GM12873 (cell line): ENCODE results near the gene HTR5A.

Experiments used
- TF ChIP-seq, protein P1 (sequence below): IDR thresholded peaks from 2 replicates; pipeline ENCODE4 v1.5.1; 2012; ENCODE audit warnings: low read depth, mild to moderate bottlenecking, moderate library complexity, low read length, control low read depth; ENCODE audit not compliant: insufficient read depth; ENCODE audit errors: missing control alignments

The HTR5A gene

GRCh38 chr7:155122831-155123230, 52.7 kb downstream of the HTR5A start:
- TF ChIP-seq, protein P1, sequence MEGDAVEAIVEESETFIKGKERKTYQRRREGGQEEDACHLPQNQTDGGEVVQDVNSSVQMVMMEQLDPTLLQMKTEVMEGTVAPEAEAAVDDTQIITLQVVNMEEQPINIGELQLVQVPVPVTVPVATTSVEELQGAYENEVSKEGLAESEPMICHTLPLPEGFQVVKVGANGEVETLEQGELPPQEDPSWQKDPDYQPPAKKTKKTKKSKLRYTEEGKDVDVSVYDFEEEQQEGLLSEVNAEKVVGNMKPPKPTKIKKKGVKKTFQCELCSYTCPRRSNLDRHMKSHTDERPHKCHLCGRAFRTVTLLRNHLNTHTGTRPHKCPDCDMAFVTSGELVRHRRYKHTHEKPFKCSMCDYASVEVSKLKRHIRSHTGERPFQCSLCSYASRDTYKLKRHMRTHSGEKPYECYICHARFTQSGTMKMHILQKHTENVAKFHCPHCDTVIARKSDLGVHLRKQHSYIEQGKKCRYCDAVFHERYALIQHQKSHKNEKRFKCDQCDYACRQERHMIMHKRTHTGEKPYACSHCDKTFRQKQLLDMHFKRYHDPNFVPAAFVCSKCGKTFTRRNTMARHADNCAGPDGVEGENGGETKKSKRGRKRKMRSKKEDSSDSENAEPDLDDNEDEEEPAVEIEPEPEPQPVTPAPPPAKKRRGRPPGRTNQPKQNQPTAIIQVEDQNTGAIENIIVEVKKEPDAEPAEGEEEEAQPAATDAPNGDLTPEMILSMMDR = no peak

DNA sequence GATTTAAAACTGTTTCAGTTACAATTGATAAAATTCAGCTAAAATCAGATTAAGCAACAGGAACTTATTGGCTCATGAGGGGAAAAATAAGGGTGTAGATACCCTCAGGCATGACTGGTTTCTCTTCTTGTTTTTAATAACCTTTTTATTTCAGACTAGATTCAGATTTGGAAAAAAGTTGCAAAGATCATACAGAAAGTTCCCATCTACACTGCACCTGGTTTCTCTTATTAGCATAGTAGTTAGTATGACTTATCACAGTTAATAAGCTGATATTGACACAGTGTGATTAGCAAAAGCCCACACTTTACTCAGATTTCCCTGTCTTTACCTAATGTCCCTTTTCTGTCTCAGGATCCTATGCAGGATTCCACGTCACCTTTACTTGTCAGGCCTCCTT, 53.3 kb downstream of the HTR5A start:
- TF ChIP-seq, protein P1 = no peak

GRCh38 chr7:155124706-155125105, 54.6 kb downstream of the HTR5A start:
- TF ChIP-seq, protein P1 = no peak

GRCh38 chr7:155129186-155129585, 59.1 kb downstream of the HTR5A start:
- TF ChIP-seq, protein P1 = no peak

GRCh38 chr7:155129789-155130188, 59.7 kb downstream of the HTR5A start:
- TF ChIP-seq, protein P1 = no peak

DNA sequence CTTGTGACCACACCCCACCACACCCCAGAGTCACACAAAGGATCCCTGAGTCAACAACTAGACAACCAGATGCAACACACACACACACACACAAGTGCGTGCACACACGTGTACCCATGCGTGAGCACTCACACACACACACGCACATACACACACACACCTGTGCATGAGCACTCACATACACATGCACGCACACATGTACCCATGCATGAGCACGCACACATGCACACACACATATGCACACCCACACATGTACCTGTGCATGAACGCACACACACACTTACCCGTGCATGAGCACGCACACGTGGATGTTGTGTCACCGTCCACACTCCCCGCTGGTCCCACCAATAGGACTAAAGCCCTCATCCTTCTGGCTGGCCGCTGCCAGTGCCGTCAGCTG, 60.4 kb downstream of the HTR5A start:
- TF ChIP-seq, protein P1 = no peak

GRCh38 chr7:155131090-155131489, 61.0 kb downstream of the HTR5A start:
- TF ChIP-seq, protein P1 = no peak
